ENCODE results near the gene CASP1. TPM values are rescaled to one million over a fixed set of nuclear protein-coding genes. Genes with fewer than 3 reads are reported as not detected.
"Not testable (repeated sequence)": the region's sequence is repeated elsewhere in the genome, so short reads cannot be mapped to it uniquely, and the experiment has no call there.

CASP1 gene
- total RNA-seq, 2 experiments from 2014 or later: 31.9 to 32.4 TPM

DNA sequence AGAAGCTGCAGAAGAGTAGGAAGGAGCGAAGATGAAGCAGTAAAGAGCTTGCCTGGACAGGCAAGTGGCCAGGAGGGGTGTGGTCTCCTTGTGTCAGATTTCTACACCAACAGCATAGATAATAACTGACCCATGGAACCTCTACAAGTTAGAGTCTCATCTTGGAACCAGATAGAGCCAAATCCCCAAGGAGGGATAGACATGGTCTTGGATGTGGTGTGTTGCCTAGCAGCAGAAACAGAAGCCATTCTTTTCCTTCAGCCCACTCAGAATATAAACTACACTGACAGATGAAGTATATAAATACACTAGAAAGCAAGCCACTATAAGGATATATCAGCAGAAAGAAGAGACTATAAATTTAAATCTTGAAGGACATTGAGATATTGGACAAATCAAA, 14.5 kb upstream of the CASP1 start:
- no peaks in the 10 kb centered on the region for H3K27me3 Mint-ChIP-seq
- H3K36me3 Mint-ChIP-seq (ENCODE audit: low read depth): no peaks in the 10 kb centered on the region
- CTCF ChIA-PET: no interaction called here
- intact Hi-C loops (cut with micrococcal nuclease): no loop called here
- ATAC-seq: no peak
- DNase-seq: no peak
- TF ChIP-seq, protein P1, sequence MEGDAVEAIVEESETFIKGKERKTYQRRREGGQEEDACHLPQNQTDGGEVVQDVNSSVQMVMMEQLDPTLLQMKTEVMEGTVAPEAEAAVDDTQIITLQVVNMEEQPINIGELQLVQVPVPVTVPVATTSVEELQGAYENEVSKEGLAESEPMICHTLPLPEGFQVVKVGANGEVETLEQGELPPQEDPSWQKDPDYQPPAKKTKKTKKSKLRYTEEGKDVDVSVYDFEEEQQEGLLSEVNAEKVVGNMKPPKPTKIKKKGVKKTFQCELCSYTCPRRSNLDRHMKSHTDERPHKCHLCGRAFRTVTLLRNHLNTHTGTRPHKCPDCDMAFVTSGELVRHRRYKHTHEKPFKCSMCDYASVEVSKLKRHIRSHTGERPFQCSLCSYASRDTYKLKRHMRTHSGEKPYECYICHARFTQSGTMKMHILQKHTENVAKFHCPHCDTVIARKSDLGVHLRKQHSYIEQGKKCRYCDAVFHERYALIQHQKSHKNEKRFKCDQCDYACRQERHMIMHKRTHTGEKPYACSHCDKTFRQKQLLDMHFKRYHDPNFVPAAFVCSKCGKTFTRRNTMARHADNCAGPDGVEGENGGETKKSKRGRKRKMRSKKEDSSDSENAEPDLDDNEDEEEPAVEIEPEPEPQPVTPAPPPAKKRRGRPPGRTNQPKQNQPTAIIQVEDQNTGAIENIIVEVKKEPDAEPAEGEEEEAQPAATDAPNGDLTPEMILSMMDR (IDR thresholded peaks at IDR 0.05): no peak
- POLR2A ChIA-PET: no interaction called here
- no peak overlapping the region for H3K27ac Mint-ChIP-seq
- H3K4me1 Mint-ChIP-seq (ENCODE audit: low read depth): peaks cover 21% of the 10 kb centered on the region
- no peak overlapping the region for H3K4me3 Mint-ChIP-seq
- no peaks in the 10 kb centered on the region for H3K9me3 Mint-ChIP-seq

DNA sequence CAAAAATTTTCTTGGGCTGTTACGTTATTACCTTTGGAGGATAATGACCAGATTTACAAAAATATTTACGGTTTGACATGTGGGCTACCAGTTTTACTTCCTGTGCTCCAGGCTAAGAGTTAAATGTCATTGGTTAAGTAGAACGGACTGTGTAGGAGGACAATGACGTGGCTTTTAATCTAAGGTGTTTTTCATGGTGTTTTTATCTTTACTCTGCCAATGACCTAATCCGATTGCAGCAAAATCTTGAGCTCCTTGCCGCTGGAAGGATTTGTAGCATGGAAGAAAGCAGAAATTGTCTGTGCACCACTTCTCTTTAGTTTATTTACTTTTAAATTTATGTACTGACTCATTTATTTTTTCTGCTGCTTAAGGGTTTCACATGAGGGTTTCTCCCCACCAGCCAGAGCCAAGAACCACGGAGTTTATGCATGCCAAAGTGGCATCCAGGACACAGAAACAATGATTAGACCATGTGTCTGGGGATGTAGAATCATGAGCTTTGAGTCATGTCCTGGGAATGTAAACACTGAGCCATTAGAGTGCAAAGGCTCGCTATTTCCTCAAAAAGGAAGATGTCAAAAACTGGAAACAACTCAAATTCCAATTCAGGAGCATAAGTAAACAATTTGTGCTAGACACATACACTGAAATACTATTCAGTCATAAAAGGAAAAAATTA, 12.1 kb upstream of the CASP1 start:
- H3K27me3 Mint-ChIP-seq: no peaks in the 10 kb centered on the region
- no peak for ATAC-seq
- peak overlapping the region; percentile 13 for H3K27ac Mint-ChIP-seq
- ChIA-PET CTCF (no interaction called here), POLR2A (interaction anchor here (2.5 kb wide), 1 partner anchor 12 kb away, joined by 5 read pairs; no protein-coding TSS in a partner anchor)
- H3K36me3 Mint-ChIP-seq (ENCODE audit: low read depth): no peaks in the 10 kb centered on the region
- TF ChIP-seq, protein P1 (IDR thresholded peaks at IDR 0.05): no peak
- intact Hi-C loops (cut with micrococcal nuclease): no loop called here
- no peak overlapping the region for H3K4me3 Mint-ChIP-seq
- H3K4me1 Mint-ChIP-seq (ENCODE audit: low read depth): peaks cover 40% of the 10 kb centered on the region
- no peaks in the 10 kb centered on the region for H3K9me3 Mint-ChIP-seq
- no peak for DNase-seq

DNA sequence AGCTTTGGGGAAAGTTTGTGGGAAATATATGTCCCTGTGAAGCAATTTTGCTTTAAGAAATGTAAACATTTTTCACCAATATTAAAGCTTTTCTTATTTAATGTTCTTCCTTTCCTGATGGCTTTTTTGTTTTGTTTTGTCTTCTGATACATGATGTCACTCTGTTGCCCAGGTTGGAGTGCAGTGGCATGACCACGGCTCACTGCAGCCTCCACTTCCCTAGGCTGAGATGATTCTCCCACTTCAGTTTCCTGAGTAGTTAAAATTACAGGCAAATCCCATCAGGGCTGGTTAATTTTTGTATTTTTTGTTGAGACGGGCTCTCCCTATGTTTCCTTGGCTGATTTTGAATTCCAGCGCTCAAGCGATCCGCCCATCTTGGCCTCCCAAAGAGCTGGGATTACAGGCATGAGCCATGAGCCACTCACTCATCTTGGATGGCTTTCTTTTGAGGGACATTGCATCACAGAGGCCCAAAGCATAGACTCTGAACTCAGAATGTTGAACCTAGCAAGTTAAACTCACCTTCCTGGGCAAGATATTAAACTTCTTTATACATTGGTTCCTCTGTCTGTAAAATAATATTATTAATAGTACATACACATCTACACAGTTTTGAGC, 10.8 kb upstream of the CASP1 start:
- POLR2A ChIA-PET: interaction anchor here (1.0 to 2.5 kb wide), 2 partner anchors 10 to 12 kb away, joined by 3 to 5 read pairs; no protein-coding TSS in a partner anchor
- Mint-ChIP-seq H3K27ac (peak overlapping the region; percentile 78), H3K4me3 (peak overlapping the region; percentile 85), H3K9me3 (no peaks in the 10 kb centered on the region), H3K4me1 (ENCODE audit: low read depth) (peaks cover 49% of the 10 kb centered on the region), H3K27me3 (no peaks in the 10 kb centered on the region), H3K36me3 (ENCODE audit: low read depth) (peaks cover 9% of the 10 kb centered on the region)
- DNase-seq: no peak
- no peak for ATAC-seq
- intact Hi-C loops (cut with micrococcal nuclease): no loop called here
- CTCF ChIA-PET: no interaction called here
- TF ChIP-seq, protein P1 (IDR thresholded peaks at IDR 0.05): no peak

DNA sequence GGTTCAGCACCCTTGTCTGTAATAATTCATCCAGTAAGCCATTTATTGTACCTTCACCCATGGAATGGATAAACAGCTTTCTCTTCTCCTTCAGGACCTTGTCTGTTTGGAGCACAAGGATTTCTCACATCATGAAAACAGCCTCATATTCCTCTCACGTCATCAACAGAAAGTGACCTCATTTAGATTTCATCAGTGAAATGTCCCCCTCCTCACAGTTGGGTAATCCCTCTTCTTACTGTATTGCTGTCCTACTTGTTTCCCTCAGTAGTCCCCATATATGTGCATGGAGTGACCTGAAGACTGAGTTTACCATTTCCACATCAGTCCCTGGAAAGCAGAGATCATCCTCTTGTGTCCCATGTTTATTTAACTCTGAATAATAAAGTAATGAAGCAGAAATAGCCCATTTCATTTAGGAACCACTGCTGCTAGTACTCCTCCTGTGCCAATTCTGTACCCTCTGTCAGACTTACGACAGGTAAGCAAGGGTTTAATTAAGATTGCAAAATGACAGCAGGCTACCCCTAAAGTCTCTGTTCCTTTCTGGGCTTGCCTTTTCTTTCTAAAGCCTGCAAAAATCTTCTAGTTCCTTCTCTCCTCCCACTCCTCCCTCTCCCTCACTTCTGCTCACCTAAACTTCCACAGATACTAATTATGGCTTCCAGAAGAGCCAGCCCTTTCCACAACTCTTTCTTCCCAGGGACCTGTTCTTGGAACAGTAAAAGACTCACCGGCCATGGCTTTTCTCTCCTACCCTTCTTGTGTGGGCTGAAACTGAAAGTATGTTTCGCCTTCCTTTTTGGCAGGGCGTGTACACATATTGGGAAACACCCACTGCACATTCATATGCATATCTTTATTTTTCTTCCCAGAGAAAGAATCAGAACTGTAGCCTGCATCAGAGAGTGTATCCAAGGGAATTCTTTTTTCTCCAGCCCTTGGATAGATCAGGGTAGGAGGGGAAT, 9.9 kb upstream of the CASP1 start, which contains the start of gene CARD16:
Gene CARD16 (minus strand): TSS at position 779 of the 968 bp plus-strand sequence. CDS start 38 bp downstream, at position 741.
- peak; percentile 61 for DNase-seq
- intact Hi-C loops (cut with micrococcal nuclease); H3K27me3 Mint-ChIP-seq; CTCF ChIA-PET; H3K9me3 Mint-ChIP-seq: not testable (repeated sequence)
- Mint-ChIP-seq H3K4me3 (peak within 1 kb of the TSS; percentile 85), H3K4me1 (ENCODE audit: low read depth) (peaks cover 51% of the 10 kb centered on the region), H3K27ac (peak within 1 kb of the TSS; percentile 94), H3K36me3 (ENCODE audit: low read depth) (peaks cover 16% of the 10 kb centered on the region)
- peak; percentile 92 for ATAC-seq
- POLR2A ChIA-PET: interaction anchor here (1.0 to 2.5 kb wide), 2 partner anchors 9 to 11 kb away, joined by 3 to 5 read pairs; no protein-coding TSS in a partner anchor

DNA sequence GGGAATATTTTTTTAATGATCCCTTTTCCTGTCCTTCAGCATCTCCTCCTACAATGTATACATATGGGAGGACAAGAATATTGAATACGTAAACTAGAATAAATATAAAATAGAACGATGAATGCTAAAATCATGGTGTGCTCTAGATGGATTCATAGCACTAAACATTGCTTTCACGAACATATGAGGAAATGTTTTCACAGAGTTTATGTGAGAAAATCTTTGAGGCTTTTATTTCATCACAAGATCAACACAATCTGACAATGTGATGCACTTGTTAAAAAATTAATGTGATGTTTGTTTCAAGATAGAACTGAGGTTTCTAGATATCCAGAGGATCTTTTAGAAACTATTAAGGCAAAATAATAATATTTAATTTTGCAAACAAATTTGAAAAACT, 7.2 kb upstream of the CASP1 start:
- ChIA-PET CTCF (no interaction called here), POLR2A (no interaction called here)
- intact Hi-C loops (cut with micrococcal nuclease): no loop called here
- Mint-ChIP-seq H3K9me3 (peaks cover 2% of the 10 kb centered on the region), H3K27me3 (no peaks in the 10 kb centered on the region), H3K36me3 (ENCODE audit: low read depth) (peaks cover 36% of the 10 kb centered on the region), H3K4me3 (no peak overlapping the region), H3K4me1 (ENCODE audit: low read depth) (peaks cover 59% of the 10 kb centered on the region), H3K27ac (no peak overlapping the region)
- ATAC-seq (no peak), DNase-seq (no peak)
- TF ChIP-seq, protein P1 (IDR thresholded peaks at IDR 0.05): no peak
